GM19240 (cell line): Measurements from ENCODE around the gene CCDC85C.

Source experiments
- DNase-seq: peaks from one replicate; pipeline ENCODE4 v3.0.0; 2011; ENCODE audit warnings: low spot score; ENCODE audit not compliant: insufficient read length

The CCDC85C gene

DNA sequence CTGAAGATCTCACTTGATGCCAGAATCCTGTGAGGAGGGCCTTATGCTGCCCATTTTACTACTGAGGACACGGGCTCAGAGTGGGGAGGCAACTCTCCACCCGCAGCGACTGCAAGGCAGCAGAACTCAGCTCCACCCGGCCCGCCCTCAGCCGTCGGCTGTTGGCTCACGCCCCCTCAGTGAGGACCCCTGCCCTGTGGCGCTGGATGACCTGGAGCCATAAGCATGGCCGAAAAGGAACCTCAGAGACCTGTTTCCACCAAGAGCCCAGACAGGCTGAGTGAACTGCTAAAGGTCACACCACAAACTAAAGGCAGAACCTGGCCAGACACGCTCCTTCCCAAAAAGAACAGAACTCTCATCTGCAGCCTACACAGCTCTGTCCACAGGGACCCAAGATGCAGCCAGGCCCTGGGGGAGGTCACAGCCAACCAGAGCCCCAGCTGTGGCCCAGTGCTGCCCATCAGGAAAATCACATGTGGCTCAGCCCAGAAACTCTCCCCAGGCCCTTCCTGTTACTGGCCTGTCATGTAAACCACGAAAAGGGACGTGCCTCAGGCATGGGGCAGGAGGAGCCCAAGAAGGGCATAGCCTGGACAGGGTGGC is 90.0 kb downstream of the CCDC85C start:
- DNase-seq: no peak

GRCh38 chr14:99513183-99513694 is 90.8 kb downstream of the CCDC85C start:
- DNase-seq: no peak

GRCh38 chr14:99512571-99513182 is 91.3 kb downstream of the CCDC85C start:
- no peak for DNase-seq

GRCh38 chr14:99512110-99512449 is 91.9 kb downstream of the CCDC85C start:
- no peak for DNase-seq

DNA sequence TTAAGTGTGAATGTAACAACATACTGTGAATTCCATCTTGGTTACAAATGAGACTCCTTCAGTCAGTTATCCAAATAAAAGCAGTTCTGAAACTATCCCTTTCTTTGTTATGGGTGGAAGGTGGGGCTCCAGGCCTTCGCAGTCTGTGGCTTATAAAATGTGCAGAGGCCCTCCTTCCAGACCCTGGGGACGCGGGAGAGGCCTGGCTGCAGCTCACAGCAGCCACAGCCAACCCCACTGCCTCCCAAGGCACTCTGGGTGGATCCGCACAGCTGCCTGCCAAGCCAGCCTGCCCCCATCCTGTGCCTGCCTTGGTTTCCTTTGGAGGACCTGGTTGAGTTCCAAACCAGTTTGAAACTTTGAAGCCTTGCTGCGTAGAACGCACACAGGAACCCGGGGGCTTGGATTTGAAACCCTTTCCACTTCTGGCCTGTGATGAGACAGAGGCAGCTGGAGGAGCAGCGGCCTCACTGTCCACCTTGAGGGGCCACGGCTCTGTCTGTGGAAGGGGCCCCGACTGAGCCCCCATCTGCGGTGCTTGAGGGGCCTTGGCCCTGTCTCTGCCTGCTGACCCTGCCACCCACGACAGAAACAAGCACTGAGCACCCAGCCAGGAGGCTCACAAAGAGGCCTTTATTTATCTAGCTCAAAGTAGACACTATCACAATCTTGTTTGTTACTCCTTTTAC is 92.4 kb downstream of the CCDC85C start:
- no peak for DNase-seq

DNA sequence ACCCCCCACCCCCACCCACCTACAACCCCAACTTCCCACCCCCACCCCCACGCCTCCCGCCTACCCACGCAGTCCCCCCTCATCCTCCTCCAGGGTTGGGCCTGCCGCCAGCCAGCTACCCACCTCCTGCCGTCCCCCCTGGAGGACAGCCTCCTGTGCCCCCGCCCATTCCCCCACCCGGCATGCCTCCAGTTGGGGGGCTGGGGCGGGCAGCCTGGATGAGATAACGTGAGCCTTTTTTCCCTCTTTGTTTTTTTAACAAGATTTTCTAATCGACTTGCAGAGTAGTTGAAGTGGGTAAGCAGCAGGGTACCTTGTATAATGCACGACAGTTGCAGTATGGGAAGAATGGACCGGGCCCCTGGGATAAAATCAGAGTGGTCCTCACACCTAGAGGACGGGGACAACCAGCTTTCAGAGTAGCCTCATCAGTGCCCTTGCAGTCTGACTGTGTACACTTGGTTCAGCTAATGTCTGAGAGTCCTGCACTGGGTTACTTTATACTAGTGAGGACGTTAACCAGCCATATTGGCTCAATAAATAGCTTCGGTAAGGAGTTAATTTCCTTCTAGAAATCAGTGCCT is 93.4 kb downstream of the CCDC85C start:
- DNase-seq: no peak

DNA sequence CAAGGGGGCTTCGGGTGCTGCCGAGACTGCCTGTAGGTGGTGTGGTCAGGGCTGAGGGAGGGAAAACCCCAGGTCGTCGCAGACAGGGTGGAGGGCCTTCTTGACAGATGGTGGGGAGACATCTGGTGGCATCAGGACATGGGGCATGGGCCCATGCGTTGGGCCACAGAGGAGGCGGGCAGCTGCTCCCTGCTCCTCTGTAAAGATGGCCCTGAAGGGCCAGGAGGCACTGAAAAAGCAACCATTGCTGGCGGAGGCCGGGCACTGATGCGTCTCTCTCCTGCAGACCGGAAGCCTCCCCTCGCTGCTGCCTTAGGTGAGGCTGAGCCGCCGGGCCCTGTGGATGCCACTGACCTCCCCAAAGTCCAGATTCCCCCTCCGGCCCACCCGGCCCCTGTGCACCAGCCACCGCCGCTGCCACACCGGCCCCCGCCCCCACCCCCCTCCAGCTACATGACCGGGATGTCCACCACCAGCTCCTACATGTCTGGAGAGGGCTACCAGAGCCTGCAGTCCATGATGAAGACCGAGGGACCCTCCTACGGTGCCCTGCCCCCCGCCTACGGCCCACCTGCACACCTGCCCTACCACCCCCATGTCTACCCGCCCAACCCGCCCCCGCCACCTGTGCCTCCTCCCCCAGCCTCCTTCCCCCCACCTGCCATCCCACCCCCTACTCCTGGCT is 94.0 kb downstream of the CCDC85C start:
- no peak for DNase-seq

DNA sequence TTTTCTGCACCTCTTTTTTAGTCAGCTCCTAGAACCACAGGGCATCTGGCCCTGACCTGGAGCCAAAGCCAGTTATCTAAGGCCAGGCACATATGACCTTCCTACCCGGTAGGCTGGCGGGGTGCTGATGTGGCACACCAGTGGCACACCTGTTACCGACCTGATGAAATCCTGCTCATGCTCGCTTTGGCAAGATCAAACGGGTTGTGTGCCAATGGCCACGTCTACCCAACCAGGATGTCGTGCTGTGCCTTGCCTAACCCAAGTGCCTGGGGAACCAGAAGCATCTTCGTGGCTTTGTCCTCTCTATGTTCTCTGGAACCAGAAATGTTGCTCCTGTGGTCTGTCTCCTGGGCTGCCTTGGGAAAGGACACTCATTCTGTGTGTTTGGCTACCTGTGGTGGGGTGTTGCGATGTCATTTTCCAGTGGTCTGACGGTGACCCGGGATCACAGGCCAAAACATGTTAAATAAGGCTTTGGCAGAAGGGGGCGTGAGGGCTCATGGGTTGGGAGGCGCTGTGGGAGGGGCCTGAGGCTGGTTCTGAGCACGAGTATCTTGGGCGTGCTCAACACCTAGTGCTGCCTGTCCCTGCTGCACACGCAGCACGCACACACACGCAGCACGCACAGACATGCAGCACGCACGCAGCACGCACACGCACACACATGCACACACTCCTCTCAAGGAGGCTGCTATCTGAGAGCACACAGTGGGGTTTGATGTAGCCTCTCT is 94.9 kb downstream of the CCDC85C start:
- DNase-seq: no peak

- no peak for DNase-seq
Measured at GRCh38 chr14:99507860-99508640, 96.0 kb downstream of the CCDC85C start.

DNA sequence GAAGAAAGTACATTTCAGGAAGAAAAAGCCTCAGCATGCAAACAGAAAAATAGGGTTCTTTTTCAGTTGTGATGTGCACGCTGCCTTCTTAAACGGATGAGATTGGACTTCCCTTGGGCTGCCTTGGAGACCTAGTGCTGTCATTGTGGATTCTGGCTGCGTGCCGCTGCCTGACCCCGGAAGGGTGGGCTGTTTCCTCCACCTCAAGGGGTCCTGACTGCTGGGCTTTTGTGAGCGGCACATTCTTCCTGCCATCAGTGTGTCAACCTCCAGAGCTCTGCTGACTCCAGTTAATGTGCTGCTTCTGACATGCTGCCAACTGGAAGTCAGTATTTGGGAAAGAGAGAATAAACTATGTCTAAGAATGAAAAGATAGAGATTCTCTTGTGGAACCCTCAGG is 97.7 kb downstream of the CCDC85C start:
- no peak for DNase-seq

DNA sequence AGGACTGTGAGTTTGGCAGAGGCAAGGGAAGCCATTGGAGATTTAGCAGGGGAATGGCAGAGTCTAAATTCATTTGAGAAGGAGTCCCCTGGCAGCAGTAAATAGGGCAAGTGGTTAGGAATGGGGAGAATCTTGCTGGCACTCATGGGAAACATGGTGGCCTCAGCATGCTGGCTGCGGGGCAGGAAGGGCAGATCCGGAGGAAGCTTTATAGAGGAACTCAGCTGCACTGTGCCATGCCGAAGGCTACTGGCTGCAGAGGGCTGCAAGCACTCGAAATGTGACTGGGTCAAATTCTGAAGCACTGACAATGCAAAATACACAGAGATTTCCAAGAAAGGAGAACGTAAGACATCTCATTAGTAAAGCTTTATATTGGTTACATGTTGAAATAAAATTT is 98.9 kb downstream of the CCDC85C start:
- no peak for DNase-seq

- no peak for DNase-seq
Measured at GRCh38 chr14:99503848-99504453, 100.1 kb downstream of the CCDC85C start.

- DNase-seq: no peak
Measured at GRCh38 chr14:99502989-99503421, 101.0 kb downstream of the CCDC85C start.

DNA sequence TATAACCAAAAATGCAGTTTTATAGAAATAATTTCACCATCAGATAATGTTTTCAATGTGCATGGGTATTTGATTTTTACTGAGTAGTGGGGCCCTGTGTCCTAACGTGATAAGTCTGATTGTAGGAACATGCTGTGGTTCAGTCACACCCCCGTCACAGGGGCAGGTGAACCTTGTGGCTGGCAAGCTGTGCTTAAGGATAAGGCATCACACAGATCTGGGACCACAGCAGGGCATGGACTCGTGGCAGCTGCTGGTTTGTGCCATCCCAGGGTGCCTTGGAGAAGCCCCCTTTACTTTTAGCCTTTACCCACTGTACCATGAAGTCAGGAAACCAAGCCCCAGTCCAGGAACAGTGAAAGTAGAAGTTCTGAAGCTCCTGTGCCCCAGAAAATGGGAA is 106.1 kb downstream of the CCDC85C start:
- no peak for DNase-seq

DNA sequence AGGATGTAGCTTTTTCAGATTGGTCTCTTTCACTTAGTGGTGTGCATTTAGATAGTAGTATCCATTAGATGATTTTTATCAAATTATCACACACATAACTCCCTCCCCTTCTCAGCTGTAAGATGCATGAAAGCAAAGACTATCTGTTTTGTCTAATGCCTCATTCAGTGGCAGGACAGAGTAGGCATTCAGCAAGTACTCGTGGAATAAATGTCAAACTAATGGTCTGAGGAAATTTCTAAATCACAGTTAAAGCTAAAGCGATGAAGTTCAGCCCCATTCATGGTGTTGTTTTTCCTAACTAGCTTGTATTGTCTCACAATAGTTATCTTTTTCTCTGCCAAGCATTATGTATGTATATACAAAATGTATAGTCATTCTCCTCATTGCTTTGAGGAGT is 106.7 kb downstream of the CCDC85C start:
- DNase-seq: no peak

DNA sequence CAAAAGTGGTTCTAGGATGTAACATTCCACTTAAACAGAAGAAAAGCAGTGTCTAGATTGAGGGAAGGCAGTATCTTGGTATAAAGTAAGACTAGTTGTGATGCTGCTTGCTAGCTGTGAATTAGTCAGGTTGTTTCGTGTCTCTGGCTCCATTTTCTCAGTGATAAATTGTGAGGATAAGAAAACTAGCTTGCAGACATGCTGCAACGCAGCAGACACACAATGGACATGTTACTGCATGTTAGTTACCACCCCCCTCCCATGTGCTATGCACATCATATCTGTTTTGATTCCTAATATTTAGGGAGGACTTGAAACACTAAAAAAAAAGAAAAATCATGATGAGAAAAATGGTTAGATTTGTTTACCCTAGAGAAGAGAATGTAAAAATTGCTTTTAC is 119.9 kb downstream of the CCDC85C start:
- DNase-seq: no peak

- no peak for DNase-seq
Measured at GRCh38 chr14:99481745-99482099, 122.3 kb downstream of the CCDC85C start.

DNA sequence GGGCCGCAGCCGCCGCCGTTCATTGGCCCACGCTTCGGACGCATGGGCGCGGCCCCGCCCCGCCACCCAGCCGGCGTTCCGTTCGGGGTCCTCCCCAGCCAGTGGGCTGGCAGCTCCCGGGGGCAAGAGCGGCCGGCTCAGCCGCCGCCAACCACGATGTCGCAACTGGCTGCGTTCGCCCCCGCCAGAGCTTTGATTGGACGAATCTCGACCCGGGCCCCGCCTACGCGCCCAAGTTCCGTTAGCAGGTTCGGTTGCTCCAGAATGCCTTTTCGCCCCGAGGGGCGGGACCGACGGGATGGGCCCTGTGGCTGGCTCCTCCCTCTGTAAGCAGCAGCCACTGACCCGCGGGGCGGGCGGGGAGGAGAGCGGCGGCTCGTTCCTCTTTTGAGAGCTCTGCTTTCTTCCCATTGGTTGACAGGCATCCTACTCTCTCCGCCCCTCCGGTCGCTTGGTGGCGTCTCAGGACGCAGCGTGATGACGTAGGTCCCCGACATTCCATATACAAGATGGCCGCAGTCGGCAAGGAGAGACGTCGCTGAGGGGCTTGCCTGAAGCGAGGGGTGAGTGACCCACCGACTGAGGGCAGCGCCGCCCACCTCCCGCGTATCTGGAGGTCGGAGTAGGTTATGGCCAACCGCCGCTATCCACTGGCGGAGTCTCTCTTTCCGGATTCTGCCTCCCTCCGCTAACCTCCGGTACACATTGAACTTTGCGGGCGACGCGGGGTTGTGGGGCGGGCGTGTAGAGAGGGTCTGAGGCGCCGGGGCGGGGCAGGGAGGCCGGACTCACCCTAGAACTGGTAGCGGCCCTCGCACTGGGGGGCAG is 122.9 kb downstream of the CCDC85C start, which contains the start of gene CCNK:
TSS of gene CCNK (plus strand) at position 493 of the 828 bp plus-strand sequence. CDS start 11,269 bp downstream, outside the sequence.
- peak; percentile 90 for DNase-seq
